Left cardiac atrium (tissue), 4 donors: ENCODE results near the gene REM2. TPM values are rescaled to one million over a fixed set of nuclear protein-coding genes. Genes with fewer than 3 reads are reported as not detected.

Source experiments
- ATAC-seq, 2 donors: fragments of 200-7000 bp; cut with Tn5 transposase; one replicate each; pipeline ENCODE4 v1.9.1; 2020; ENCODE audit warnings: mild to moderate bottlenecking in 2 of 2, moderate library complexity in 2 of 2
- DNase-seq: peaks from one replicate; pipeline ENCODE4 v3.0.0-alpha.2; 2020
- intact Hi-C, 2 donors: fragments of 100-400 bp; cut with DNase I; formaldehyde crosslinking; loops; one replicate each; pipeline versions ENCODE4 v1.14.1 to v1.15.1; 2022 to 2023
- long read RNA-seq: library from polyadenylated mRNA; unstranded; transcript quantifications from one replicate; pipeline ENCODE4 v2.0.0, GENCODE V29; 2021
- total RNA-seq, 2 donors: library from RNA; stranded (reverse); fragmentation: NEBNext Ultra II Directional; extraction: Animal tissue kit (Norgen Biotek cat#: 25700); gene quantifications; one replicate each; pipeline ENCODE4 v1.2.1, GENCODE V29; 2021
- donor health status: DM: no; HTN: yes; CAD: no.
- donor health status: DM: no; HTN: yes; CAD: no; lungs with severe emphysema.
- donor health status: DM: yes; HTN: yes; CAD: no.
- donor health status: Dilated cardiomyopathy.

REM2 gene
- under 1 TPM in 1 of 2 donors, not detected in 1; 0.12 TPM for total RNA-seq
- long read RNA-seq = 0 reads

- no peak for DNase-seq
- no peak for ATAC-seq
- intact Hi-C loops = no loop called here
These were observed at the start of gene REM2 for GRCh38 chr14:22883173-22883976. TSS of gene REM2 (plus strand) at chr14:22883222. CDS start at chr14:22883288, 66 bp downstream.

- intact Hi-C loops = no loop called here
- DNase-seq = no peak
- ATAC-seq = no peak
These were observed 47.5 kb upstream of the REM2 start for GRCh38 chr14:22835505-22835904.

GRCh38 chr14:22836301-22837113, 46.5 kb upstream of the REM2 start, which contains the start of gene MMP14:
TSS of gene MMP14 (plus strand) at chr14:22836585. CDS start at chr14:22836818, 233 bp downstream.
- intact Hi-C loops = no loop called here
- ATAC-seq (peak; percentile 84 to 85), DNase-seq (peak; percentile 79)

GRCh38 chr14:22837114-22837749, 45.8 kb upstream of the REM2 start:
- ATAC-seq (peak; percentile 80 to 82), DNase-seq (peak; percentile 71)
- intact Hi-C loops = no loop called here

GRCh38 chr14:22837750-22838538, 45.1 kb upstream of the REM2 start:
- intact Hi-C loops = no loop called here
- ATAC-seq (peak; percentile 46 to 51), DNase-seq (peak; percentile 66)

- ATAC-seq (peak; percentile 10 to 30), DNase-seq (no peak)
- intact Hi-C loops = no loop called here
These were observed 44.4 kb upstream of the REM2 start for GRCh38 chr14:22838631-22839041.

GRCh38 chr14:22839159-22839779, 43.8 kb upstream of the REM2 start:
- DNase-seq (no peak), ATAC-seq (no peak)
- intact Hi-C loops = no loop called here

- intact Hi-C loops = no loop called here
- DNase-seq (no peak), ATAC-seq (no peak)
These were observed 41.7 kb upstream of the REM2 start for GRCh38 chr14:22841311-22841710.

GRCh38 chr14:22841769-22842168, 41.3 kb upstream of the REM2 start:
- intact Hi-C loops = no loop called here
- DNase-seq (no peak), ATAC-seq (no peak)

GRCh38 chr14:22842211-22843122, 40.6 kb upstream of the REM2 start:
- DNase-seq (no peak), ATAC-seq (no peak)
- intact Hi-C loops = no loop called here

- ATAC-seq (no peak), DNase-seq (no peak)
- intact Hi-C loops = no loop called here
These were observed 39.7 kb upstream of the REM2 start for GRCh38 chr14:22843123-22843925.

GRCh38 chr14:22844221-22845102, 38.6 kb upstream of the REM2 start:
- DNase-seq (no peak), ATAC-seq (no peak)
- intact Hi-C loops = no loop called here

GRCh38 chr14:22845103-22845394, 38.0 kb upstream of the REM2 start:
- ATAC-seq (no peak), DNase-seq (no peak)
- intact Hi-C loops = no loop called here

GRCh38 chr14:22845821-22846625, 37.0 kb upstream of the REM2 start:
- ATAC-seq (no peak), DNase-seq (no peak)
- intact Hi-C loops = no loop called here

- ATAC-seq (no peak), DNase-seq (no peak)
- intact Hi-C loops = no loop called here
These were observed 36.2 kb upstream of the REM2 start for GRCh38 chr14:22846811-22847307.
